SKM-1 (cell line): Measurements from ENCODE around the gene TPBGL.

Source experiments
- DNase-seq: peaks from one replicate; lab custom pipeline; 2025; ENCODE audit not compliant: unreplicated experiment; lab: John Stamatoyannopoulos, UW

The TPBGL gene

DNA sequence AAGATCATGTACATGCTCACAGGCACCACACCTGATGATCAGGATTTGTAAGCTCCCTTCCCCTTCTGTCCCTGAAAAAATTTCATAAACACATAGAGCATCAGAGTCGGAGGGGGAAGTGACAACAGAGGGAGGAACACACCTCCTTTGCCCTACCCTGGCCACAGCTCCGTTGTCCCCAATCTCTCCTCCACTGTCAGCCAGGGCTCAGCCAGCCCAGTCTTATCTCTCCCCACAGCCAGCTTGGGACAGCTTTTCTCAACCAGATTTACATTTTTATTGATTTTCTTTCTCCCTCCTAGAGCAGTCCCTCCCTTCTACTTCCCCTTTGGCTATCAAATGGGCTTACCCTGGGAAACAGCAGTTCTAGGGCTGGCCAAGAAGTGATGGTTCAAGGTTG, 32.1 kb upstream of the TPBGL start:
- DNase-seq = no peak

DNA sequence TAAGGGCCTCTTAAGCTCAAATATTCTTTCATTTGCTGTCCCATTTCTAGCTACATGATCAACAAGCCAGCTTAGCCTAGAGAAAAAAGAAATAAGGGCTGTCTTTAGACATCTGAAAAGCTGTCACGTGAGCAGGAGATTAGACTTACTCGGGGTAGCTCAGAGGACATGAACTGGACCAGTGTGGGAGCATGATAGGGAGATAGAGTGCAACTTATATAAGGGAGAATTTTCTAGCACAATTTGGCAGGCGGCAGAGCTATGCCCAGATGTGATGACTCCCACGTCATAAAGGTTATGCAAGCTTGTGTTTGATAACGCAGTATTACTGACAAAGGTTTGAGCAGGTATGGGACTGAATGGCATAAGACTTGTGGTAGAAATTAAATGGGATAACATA, 28.2 kb upstream of the TPBGL start:
- no peak for DNase-seq

DNA sequence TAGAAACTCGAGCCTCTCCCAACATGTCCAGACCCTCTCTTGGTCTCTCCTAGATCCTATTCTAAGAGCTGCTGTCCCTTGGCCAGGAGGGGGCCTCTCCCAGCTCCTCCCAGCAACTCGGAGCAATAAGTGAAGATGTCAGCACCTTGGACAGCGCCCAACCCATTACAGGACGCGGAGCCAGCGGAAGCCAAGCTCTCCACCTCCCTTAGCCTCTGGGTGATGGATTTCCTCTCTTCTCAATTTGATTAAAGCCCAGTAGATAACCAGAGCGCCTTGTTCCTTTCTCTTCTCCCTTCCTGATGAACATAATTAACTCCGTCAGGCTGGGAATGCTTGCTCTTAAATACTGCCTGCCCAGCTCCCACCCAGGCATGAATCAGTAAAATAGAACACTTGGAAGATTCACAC, 26.2 kb upstream of the TPBGL start:
- DNase-seq = peak; percentile 18

DNA sequence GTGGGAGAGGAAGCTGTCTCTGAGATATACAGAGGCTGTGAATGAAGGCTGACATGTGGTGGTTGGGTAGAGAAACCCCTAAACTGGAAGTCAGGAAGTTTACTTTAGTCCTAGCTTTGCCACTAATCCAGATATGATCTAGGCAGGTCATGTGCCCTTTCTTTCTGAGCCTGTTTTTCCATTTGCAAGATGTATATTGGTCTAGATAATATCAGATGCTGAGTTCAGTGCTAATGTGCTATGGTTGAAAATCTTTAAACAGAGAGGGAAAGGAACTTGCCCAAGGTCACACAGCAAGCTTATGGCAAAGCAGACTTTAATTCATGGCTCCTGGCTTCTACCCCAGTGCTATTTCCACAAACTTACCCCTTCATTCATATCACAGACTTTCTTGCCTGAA, 25.7 kb upstream of the TPBGL start:
- no peak for DNase-seq

DNA sequence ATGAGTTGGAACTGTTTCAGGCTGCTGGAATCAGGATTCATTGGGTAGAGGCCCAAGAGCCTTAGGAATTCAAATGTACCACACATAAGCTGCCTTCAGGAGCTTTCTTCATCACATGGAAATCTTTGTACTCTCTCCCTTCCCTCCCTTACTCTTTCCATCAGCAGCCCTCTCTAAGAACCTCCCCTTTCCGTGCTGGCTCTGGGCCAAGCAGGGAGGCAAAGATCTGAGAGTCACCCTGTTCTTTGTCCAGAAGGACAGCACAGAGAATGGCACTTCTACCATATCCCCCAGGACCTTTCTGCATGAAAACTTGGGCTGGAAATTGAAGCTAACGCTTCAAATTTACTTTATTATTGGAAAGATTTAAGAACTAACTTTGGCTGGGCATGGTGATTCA, 20.7 kb upstream of the TPBGL start:
- no peak for DNase-seq

DNA sequence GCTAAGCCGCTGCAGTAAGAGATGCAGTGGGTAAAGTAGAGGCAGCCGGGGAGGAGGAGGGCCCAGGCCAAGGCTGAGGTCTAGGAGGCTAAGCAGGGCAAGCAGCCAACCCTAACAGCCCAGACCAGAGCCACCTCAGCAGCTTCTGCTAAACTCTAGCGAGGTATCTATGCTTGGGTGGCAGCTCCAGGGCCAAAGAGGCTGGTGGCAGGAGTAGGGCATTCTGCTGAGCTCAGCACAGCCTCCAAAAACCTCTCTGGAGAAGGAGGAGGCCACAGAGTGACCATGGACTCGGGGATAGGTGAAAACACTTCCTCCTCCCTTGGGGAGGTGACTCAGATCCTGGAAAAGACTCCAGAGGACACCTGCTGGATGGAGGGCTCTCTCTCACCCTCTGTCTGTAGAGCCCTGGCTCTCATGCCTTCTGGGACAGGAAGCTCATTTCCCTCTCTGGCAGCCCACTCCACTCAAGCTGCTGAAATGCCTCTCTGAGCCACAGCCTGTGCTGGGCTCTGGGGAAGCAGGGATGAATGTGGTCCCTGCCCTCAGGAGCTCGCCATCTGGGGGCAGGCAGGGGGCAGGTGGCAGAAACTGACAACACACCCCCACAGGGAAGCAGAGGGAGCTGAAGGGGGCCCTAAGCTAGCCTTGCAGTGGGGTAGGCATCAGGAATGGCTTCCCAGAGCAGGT, 16.5 kb upstream of the TPBGL start:
- no peak for DNase-seq

DNA sequence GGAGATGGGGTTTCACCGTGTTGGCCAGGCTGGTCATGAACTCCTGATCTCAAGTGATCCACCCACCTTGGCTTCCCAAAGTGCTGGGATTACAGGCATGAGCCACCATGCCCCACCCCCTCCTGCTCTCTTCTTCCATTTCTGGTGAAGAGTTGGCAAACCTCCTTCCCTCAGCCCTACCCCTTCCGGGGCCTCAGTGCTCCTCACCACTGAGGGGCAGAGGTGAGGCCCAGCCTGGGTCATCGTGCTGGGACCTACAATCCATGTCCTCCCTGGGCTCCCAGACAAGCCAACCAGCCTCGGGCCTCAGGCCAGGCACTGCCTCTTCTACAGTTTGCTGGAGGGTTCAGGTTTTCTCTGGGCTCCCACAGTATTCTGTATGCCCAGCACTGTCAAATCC, 14.8 kb upstream of the TPBGL start:
- no peak for DNase-seq

DNA sequence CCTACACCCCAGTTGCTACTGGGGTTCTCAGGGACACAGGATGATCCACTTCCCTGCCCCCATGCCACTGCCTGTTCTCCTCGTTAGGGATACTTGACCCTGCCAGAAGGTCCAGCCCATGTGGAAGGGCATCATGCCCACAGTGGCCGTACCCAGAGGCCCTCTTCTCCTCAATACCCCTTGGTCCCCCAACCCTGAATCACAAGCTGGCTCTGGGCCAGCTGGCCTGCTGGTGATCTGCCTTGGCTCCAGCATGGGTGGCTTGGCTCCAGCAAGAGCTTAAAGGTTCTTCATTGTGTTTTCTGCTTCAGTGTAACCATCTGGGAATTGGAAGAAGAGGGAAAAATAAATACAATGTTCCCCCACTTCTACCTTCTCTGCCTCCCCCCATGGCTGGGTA, 11.1 kb upstream of the TPBGL start:
- DNase-seq = no peak

DNA sequence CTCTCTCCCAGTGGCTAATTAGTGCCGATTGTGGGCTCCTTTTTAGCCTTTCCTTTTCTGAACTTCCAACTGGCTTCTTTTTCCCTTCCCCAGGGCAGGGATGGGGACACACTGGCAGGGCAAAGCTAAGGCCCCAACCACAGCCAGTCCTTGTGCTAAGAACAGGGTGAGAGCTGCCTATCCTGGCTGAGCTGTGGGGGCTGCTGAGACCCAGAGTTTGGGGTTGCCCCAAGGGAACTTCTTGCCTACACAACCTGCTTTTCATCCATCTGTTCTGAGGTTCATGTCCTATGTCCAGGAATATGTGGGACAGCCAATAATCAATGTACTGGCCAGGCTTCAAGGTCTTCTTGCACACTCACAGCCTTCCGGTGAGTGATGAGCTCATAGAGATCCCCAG, 10.0 kb upstream of the TPBGL start:
- DNase-seq = no peak

DNA sequence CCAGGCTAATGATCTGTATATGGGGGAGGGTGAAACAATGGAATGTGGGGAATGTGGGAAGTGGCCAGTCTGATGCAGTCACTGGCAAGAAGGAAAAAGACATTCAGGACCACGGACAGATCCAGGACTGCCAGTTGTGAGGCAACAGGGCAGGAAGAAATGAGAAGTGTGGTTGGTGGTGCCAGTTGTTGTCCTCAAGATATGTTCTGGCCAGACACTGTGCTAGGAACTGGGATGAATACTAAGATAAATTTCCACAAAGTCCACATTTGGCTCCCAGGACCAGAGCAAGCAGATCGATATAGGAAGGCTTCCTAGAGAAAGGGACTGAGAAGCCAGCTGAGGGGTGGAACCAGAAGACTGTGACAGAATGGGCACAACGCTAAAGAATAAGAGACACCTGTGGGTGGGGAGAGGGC, 6.8 kb upstream of the TPBGL start:
- DNase-seq = no peak

DNA sequence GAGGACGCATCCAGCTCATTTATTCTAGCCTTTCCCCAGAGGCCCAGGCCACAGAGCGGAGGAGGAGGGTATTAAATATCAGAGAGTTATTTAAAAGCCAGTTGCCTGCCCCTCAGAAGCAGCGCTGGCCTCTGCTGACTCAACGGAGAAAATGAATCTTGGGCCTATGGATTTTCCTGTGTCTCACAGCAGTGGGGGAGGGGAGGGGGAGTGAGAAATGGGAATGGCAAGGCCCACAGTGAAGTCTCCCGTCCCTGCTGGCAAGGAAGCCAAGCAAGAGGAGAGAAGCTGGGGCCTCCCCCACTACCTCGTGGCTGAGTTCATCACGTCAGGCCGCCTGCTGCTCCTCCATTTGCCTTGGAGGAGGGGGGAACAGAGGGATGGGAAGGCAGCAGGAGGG, 4.5 kb upstream of the TPBGL start:
- no peak for DNase-seq

DNA sequence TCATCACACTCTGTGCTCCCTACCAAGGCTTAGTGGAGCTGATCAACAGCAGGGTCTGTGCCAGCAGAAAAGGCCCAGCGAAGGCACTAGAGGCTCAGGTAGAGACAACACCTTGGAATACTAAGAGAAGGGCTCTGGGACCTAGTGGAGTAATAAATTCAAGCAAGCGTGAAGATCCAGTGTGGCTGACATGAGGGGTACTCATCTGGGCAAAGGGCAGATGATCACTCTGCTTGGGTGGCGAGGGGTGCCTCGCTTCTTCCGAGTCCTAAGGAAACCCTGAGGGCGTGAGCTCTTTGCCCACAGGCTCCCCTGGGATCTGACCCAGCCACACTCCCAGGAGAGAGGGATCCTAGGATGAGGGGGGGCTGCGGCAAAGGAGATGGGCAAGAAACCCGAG, 3.5 kb upstream of the TPBGL start:
- DNase-seq = no peak

DNA sequence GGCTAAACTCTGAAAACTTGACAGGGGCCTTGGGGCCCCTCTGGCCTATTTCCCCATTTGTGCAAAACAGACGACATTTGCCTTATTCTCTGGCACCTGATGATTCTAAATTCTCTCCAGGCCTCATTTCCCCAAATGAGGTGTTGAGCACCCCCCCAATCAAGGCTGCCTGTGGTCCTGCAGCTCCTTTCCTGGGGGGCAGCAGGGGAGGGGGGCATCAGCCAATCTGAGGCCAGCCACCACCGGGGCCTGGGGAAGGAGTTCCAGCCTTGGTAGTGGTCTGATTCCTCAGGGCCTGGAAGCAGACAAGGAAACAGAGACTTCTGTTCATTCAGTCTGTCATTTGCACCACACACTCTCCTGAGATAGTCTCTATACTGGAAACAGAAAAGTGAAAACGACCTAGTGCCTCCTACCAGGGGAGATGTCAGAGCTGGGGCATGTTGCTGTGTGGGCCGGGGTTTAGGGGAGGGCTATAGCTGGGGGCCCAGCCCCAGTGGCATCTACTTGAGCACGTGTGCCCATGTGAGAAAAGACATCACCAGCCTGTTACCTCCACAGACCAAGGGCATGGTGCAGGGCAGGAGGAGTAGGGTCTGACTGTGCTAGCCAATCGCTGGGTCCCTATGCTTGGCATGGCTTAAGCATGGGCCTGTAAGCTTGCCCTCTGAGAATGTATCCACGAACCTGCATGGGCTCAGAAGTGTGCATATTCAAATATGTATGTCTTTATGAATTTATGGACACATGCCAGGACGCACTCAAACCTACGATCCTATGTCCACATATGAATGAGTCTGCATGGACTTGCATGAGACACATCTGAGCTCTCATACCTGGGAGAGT, 1.8 kb upstream of the TPBGL start:
- no peak for DNase-seq

DNA sequence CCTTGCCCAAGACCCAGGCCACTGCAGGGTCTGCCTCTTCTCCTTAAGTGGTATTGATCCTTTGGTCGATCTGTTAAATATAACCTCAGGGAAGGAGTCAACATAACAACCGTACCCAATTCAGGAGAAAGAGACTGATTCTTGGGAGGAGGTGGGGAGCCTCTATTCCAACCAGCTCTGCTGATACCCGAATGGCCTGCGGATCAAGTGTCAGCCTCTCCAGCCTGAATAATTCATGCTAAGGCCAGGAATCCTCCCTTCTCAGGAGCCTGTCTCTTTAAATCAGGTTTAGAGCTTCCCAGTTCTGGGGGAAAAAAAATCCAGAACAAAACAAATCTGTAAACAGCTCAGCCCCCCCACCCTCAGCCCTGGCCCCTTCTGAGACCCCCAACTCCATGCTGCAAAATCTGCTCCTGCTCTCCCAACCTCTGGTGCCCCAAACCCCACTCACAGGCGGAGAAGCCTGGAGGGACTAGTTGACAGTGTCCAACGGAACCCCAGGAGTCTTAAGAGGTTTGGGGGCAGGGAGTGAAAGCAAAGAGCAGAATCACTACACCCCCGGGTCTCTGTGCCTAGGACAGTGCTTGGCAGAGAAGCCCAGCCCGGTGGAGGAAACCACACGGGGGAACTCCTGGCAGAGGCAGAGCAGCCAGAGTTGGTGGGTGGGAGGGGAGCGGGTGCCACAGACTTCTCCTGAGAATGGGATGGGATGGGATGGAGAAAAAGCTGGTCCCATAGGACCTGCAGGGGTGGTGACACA, 863 bp upstream of the TPBGL start:
- no peak for DNase-seq

DNA sequence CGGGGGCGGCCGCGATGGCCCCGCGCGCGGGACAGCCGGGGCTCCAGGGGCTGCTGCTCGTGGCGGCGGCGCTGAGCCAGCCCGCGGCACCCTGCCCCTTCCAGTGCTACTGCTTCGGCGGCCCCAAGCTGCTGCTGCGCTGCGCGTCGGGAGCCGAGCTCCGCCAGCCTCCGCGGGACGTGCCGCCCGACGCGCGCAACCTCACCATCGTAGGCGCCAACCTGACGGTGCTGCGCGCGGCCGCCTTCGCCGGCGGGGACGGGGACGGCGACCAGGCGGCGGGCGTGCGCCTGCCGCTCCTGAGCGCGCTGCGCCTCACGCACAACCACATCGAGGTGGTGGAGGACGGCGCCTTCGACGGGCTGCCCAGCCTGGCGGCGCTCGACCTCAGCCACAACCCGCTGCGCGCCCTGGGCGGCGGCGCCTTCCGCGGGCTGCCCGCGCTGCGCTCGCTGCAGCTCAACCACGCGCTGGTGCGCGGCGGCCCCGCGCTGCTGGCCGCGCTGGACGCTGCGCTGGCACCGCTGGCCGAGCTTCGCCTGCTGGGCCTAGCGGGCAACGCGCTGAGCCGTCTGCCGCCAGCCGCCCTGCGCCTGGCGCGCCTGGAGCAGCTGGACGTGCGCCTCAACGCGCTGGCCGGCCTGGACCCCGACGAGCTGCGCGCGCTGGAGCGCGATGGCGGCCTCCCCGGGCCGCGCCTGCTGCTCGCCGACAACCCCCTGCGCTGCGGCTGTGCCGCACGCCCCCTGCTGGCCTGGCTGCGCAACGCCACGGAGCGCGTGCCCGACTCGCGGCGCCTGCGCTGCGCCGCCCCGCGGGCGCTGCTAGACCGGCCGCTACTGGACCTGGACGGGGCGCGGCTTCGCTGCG, 697 bp downstream of the TPBGL start:
- DNase-seq = peak; percentile 51

DNA sequence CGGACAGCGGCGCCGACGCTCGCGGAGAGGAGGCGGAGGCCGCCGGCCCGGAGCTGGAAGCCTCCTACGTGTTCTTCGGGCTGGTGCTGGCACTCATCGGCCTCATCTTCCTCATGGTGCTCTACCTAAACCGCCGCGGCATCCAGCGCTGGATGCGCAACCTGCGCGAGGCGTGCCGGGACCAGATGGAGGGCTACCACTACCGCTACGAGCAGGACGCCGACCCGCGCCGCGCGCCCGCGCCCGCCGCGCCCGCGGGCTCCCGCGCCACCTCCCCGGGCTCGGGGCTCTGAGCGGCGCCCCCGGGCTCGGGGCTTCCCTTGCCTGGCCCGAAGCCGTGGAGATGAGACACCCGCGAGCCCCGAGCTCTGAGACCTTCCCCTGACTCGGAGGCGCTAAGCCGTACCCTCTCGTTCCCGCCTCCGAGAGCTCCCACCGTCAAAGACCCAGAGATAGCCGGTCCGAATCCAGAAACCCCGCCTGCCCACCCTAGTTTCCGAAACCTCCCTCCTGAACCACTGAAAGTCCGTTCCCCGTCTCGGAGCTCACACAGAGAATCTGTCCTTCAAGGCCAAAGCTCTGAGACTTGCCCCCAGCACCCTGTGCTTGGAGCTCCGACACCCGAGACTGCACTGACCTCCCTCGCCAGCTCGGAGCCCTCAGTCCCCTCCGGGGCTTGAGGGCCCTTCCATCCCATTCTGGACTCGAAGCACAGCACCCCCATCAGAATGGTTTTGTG, 1.5 kb downstream of the TPBGL start:
- DNase-seq = no peak

DNA sequence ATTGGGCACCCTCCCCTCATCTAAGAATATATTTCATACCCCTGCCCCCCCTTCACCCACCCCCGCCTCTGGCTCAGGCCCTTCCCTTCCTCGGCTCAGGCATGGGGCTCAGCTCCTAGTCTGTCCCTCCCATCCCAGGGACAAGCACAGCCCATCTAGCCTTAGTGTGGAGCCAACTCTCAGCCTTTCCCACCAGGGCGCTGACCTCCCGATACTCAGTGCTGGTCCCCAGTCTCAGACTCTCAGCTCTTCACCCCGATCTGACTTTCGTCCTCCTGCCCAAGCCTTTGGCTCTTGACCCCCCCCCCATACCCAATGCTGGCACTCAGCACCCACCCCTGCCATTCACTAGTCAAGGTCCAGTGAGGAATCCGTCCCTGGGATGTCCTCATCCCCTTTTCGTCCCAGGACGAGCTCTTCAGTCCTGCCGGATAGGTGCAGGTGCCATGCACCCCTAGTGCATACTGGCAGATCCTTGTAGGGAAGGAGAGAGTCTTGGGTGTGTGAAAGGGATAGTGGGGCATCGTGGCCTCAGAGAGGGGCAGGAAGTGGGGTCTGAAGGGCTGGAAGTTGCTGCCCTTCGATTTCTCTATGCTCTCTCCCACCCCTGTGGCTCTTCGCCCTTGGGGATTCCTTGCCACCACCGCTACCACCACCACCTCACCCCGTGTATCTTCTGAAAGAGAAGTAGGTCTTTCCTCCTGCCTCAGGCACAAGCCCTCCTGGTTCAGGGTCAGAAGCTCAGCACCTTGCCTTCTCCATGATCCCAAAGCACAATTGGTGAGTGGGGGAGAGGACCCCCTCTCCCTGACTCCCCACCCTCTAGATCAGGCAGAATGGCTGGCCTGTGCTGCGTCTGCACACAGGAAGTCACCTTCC, 2.4 kb downstream of the TPBGL start:
- no peak for DNase-seq

DNA sequence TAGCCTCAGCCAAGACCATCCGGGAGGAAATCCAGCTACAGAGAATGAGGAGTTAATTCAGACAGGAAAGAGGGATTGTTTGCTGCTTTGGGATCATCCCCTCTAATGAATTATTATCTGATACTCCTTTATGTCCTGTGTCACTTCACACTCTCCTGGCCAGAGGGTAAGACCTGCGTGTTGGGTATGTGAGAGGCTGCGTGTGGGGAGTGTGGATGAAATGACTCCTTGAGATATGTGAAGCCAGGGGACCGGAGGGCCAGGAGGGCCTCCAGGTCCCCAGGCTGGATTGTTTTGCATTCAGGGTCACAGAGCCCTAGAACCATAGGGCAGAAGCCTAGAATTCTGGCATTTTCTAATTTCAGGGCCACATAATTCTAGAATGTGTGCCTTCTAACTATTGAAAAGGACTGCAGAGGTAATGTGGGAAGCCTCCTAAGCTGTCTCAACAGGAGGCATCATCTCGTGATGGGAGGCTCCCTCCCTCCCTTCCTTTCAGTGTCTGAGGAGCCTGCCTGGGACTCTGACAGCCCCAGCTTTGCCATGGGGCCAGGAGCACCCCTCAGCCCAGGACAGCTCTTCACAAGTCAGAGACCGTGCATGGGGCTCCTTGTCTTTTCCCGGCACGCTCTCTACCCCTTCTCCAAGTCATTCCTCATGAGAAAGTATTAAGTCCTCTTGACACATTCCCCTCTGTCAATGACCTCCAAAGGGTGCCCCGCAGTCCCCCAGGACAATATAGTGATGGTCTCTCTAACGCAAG, 3.7 kb downstream of the TPBGL start:
- no peak for DNase-seq
